HEK293T (cell line): ENCODE measurements around the gene NBEA.

Experiments
- BHLHE40 ChIP-seq: fragments of 450-650 bp; IDR thresholded peaks from 2 replicates; pipeline ENCODE4 v1.6.1; 2016; ENCODE audit warnings: mild to moderate bottlenecking, moderate library complexity, borderline replicate concordance
- FOXA1 ChIP-seq: fragments of 450-650 bp; IDR thresholded peaks from 2 replicates; pipeline ENCODE4 v1.6.1; 2016; ENCODE audit warnings: mild to moderate bottlenecking
- FOXM1 ChIP-seq: fragments of 450-650 bp; IDR thresholded peaks from 2 replicates; pipeline ENCODE4 v1.6.1; 2017; ENCODE audit warnings: mild to moderate bottlenecking, borderline replicate concordance
- SP1 ChIP-seq: fragments of 450-650 bp; IDR thresholded peaks from 2 replicates; pipeline ENCODE4 v1.6.1; 2017
- SUZ12 ChIP-seq: fragments of 450-650 bp; IDR thresholded peaks from 2 replicates; pipeline ENCODE4 v1.6.1; 2016; ENCODE audit warnings: mild to moderate bottlenecking
- ZNF384 ChIP-seq: fragments of 450-650 bp; IDR thresholded peaks from 2 replicates; pipeline ENCODE4 v1.6.1; 2016
- TF ChIP-seq, protein P1 (sequence below): fragments of 450-650 bp; IDR thresholded peaks from 2 replicates; pipeline ENCODE4 v1.6.1; 2016

DNA sequence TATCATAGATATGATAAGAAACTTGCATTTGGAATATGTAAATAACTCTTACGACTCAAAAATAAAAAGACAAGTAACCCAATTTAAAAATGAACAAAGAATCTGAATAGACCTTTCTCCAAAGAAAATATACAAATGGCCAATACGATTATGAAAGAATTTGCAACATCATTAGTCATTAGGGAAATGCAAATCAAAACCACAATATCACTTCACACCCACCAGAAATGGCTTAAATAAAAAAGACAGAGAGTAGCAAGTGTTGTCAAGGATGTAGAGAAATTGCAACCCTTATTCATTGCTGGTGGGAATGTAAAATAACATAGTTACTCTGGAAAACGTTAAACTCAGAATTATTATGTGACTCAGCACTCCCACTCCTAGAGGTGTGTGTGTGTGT is 761.0 kb downstream of the NBEA start:
- TF ChIP-seq FOXM1 (no peak), SUZ12 (no peak), BHLHE40 (no peak), SP1 (no peak), ZNF384 (no peak), FOXA1 (no peak)
- TF ChIP-seq, protein P1, sequence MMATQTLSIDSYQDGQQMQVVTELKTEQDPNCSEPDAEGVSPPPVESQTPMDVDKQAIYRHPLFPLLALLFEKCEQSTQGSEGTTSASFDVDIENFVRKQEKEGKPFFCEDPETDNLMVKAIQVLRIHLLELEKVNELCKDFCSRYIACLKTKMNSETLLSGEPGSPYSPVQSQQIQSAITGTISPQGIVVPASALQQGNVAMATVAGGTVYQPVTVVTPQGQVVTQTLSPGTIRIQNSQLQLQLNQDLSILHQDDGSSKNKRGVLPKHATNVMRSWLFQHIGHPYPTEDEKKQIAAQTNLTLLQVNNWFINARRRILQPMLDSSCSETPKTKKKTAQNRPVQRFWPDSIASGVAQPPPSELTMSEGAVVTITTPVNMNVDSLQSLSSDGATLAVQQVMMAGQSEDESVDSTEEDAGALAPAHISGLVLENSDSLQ = no peak
